22Rv1 (cell line): ENCODE data around the gene NFIA.

Experiments
- CTCF ChIP-seq: fragments of 450-650 bp; IDR thresholded peaks from 2 replicates; pipeline ENCODE4 v1.5.1; 2017; ENCODE audit warnings: mild to moderate bottlenecking
- ZFX ChIP-seq: fragments of 450-650 bp; IDR thresholded peaks from 2 replicates; pipeline ENCODE4 v1.6.1; 2017; ENCODE audit warnings: antibody characterized with exemption, borderline replicate concordance

- TF ChIP-seq CTCF (no peak), ZFX (no peak)
Measured at GRCh38 chr1:61190153-61190552, 107.8 kb downstream of the NFIA start.
